ENCODE measurements around the gene UNC5CL.

DNA sequence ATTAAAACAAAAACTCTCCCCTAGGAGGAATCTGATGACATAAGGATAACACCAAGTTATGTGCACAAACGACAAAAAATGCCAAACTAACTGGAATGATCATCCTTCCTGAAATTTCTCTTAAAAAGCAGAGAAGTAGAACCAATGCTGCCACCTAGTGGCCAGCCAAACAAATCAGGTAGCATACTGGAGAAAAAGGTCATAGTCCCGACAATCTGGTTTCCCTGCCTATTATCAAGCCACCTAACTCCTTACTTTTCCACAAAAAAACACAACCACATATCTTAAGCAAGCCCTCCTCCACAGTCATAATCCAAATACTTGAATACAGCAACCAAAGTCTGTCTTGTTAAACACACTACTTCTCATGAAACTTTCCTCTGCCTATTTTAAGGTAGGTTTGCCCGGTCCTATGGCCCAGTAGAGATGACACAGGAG is 27.9 kb upstream of the UNC5CL start:
- TF ChIP-seq POLR2A (IDR thresholded peaks at IDR 0.05) (no peak), POLR2AphosphoS5 (IDR thresholded peaks at IDR 0.05) (no peak)
- TF ChIP-seq, protein P1, sequence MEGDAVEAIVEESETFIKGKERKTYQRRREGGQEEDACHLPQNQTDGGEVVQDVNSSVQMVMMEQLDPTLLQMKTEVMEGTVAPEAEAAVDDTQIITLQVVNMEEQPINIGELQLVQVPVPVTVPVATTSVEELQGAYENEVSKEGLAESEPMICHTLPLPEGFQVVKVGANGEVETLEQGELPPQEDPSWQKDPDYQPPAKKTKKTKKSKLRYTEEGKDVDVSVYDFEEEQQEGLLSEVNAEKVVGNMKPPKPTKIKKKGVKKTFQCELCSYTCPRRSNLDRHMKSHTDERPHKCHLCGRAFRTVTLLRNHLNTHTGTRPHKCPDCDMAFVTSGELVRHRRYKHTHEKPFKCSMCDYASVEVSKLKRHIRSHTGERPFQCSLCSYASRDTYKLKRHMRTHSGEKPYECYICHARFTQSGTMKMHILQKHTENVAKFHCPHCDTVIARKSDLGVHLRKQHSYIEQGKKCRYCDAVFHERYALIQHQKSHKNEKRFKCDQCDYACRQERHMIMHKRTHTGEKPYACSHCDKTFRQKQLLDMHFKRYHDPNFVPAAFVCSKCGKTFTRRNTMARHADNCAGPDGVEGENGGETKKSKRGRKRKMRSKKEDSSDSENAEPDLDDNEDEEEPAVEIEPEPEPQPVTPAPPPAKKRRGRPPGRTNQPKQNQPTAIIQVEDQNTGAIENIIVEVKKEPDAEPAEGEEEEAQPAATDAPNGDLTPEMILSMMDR (IDR thresholded peaks at IDR 0.05), result peak; percentile 77 to 87 (median 80)

All from gastroesophageal sphincter (tissue), 3 donors.